SKM-1 (cell line): ENCODE results near the gene VAC14.

ENCODE experiments used
- DNase-seq: peaks from one replicate; lab custom pipeline; 2025; ENCODE audit not compliant: unreplicated experiment; lab: John Stamatoyannopoulos, UW

The VAC14 gene

GRCh38 chr16:70694088-70694867, 106.7 kb downstream of the VAC14 start:
- DNase-seq, result no peak

- no peak for DNase-seq
These were observed 107.9 kb downstream of the VAC14 start for GRCh38 chr16:70692873-70693671.

- DNase-seq, result no peak
These were observed 108.7 kb downstream of the VAC14 start for GRCh38 chr16:70692130-70692872.

- no peak for DNase-seq
These were observed 109.5 kb downstream of the VAC14 start for GRCh38 chr16:70691223-70692129.

- no peak for DNase-seq
These were observed 110.7 kb downstream of the VAC14 start for GRCh38 chr16:70689970-70690891.

GRCh38 chr16:70689035-70689969, 111.7 kb downstream of the VAC14 start:
- no peak for DNase-seq

- no peak for DNase-seq
These were observed 112.7 kb downstream of the VAC14 start for GRCh38 chr16:70688246-70688742.

GRCh38 chr16:70687671-70688245, 113.2 kb downstream of the VAC14 start:
- no peak for DNase-seq

GRCh38 chr16:70687102-70687511, 113.9 kb downstream of the VAC14 start:
- DNase-seq, result no peak

GRCh38 chr16:70686376-70687101, 114.4 kb downstream of the VAC14 start:
- DNase-seq, result no peak

- DNase-seq, result no peak
These were observed 115.0 kb downstream of the VAC14 start, which contains the start of gene MTSS2 for GRCh38 chr16:70685938-70686375. Gene MTSS2 (minus strand): TSS chr16:70686053. CDS start chr16:70685791, 262 bp downstream.

GRCh38 chr16:70685061-70685937, 115.7 kb downstream of the VAC14 start:
- no peak for DNase-seq

GRCh38 chr16:70684146-70685060, 116.6 kb downstream of the VAC14 start:
- no peak for DNase-seq

- no peak for DNase-seq
These were observed 117.6 kb downstream of the VAC14 start for GRCh38 chr16:70683146-70683944.
